ENCODE measurements around the gene COMMD7. TPM values are rescaled to one million over a fixed set of nuclear protein-coding genes. Genes with fewer than 3 reads are reported as not detected.
A peak's percentile ranks its signal among the peaks of the same experiment; 100 is the strongest.

COMMD7 gene
- total RNA-seq, 1 experiment from 2014 or later, result 42.3 TPM

DNA sequence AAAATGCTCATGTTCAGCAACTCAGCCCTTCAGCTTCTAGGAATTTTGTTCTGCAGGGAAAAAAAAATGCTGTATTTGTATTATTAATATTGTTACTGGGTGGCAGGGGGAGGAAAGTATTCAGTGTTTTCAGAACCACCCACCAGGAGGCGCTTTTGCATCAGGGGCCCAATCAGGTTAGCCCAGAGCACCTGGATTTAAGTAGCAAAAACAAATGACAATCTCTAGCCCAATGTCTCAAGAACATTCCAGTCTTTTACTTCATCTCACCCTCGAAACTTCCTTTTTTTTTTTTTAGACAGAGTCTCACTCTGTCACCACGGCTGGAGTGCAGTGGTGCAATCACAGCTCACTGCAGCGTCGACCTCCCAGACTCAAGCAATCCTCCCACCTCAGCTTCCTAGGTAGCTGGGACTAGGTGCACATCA, 68.9 kb downstream of the COMMD7 start:
- peak; percentile 58 to 73 for DNase-seq
- Histone ChIP-seq H2AFZ (no peak overlapping the region), H3K9me3 (ENCODE audit: insufficient read depth, low read depth) (no peaks in the 10 kb centered on the region), H3K27ac (no peak overlapping the region), H3K79me2 (ENCODE audit: low read depth) (no peaks in the 10 kb centered on the region), H3F3A (ENCODE audit: insufficient read depth, low read depth) (peaks cover 7% of the 10 kb centered on the region; the same call in 1 of the 2 replicates), H3K4me2 (no peak overlapping the region), H4K20me1 (ENCODE audit: insufficient read depth) (no peaks in the 10 kb centered on the region), H3K27me3 (ENCODE audit: insufficient read depth, low read depth) (no peaks in the 10 kb centered on the region), H3K4me1 (replicated peaks; ENCODE audit: insufficient read depth) (peaks cover 10% of the 10 kb centered on the region), H3K4me3 (no peak overlapping the region), H3K36me3 (ENCODE audit: low read depth) (no peaks in the 10 kb centered on the region), H3K9me2 (ENCODE audit: insufficient read depth) (no peaks in the 10 kb centered on the region)
- TF ChIP-seq, protein P1, sequence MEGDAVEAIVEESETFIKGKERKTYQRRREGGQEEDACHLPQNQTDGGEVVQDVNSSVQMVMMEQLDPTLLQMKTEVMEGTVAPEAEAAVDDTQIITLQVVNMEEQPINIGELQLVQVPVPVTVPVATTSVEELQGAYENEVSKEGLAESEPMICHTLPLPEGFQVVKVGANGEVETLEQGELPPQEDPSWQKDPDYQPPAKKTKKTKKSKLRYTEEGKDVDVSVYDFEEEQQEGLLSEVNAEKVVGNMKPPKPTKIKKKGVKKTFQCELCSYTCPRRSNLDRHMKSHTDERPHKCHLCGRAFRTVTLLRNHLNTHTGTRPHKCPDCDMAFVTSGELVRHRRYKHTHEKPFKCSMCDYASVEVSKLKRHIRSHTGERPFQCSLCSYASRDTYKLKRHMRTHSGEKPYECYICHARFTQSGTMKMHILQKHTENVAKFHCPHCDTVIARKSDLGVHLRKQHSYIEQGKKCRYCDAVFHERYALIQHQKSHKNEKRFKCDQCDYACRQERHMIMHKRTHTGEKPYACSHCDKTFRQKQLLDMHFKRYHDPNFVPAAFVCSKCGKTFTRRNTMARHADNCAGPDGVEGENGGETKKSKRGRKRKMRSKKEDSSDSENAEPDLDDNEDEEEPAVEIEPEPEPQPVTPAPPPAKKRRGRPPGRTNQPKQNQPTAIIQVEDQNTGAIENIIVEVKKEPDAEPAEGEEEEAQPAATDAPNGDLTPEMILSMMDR (conservative IDR thresholded peaks at IDR 0.05), result peak; percentile 90
- TF ChIP-seq EZH2 (IDR thresholded peaks at IDR 0.05; ENCODE audit: low read depth), result no peak
- intact Hi-C loops (cut with micrococcal nuclease; ENCODE audit: unreplicated experiment), result loop anchor here (1.0 to 5.0 kb wide), 4 partner anchors 88 to 423 kb away; partner anchors contain the start of gene DNMT3B
- ChIA-PET POLR2A (ENCODE audit: unreplicated experiment) (no interaction called here), CTCF (interaction anchor here (0.5 to 3.3 kb wide), 7 partner anchors 9 to 1444 kb away, joined by 4 to 46 read pairs (median 6); no protein-coding TSS in a partner anchor)
- BruUV-seq (replicated peaks), result no TSS peak

DNA sequence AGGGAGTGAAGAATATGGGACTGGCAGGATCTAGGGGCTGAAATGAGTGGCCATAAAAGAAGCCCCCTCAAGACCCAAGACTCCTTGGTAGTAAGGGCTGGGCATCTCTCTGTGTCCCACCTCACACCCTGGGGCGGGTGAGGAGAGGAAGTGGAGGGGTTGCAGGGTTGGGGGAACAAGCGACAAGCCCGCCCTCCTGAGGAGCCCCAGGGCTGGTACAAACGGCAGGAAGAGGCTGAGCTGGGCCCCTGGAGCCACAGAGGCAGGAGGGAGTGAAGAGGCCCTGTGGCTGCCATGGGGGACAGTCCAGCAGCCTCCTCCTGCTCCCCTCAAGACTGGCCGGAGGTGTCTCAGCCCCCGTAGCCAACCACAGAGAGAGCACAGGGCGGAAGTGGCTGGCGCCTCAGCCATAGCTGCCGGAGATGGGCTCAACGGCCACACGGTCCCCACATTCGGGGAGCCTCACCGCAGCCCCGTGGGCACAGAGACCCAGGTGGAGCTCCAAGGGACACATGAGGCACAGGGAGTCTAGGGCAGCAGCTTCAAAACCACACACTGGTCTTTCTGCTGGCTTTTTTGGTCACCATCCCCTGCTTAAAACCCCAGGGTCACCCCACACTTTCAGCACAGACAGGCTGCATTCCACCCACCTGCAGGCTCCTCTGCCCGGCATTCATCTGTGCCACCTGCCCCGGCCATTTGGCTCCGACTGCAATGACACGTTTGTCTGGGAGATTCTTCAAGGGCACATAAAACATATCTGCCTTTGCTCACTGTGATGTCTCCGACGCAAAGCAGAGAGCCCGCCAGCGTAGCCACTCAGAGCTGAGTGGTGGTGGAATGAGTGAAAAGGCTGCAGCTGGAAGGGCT, 70.0 kb downstream of the COMMD7 start:
- Histone ChIP-seq H3K27ac (no peak overlapping the region), H3K9me2 (ENCODE audit: insufficient read depth) (no peaks in the 10 kb centered on the region), H4K20me1 (ENCODE audit: insufficient read depth) (no peaks in the 10 kb centered on the region), H3K27me3 (ENCODE audit: insufficient read depth, low read depth) (no peaks in the 10 kb centered on the region), H2AFZ (no peak overlapping the region), H3F3A (ENCODE audit: insufficient read depth, low read depth) (peaks cover 6% of the 10 kb centered on the region; the same call in 1 of the 2 replicates), H3K9me3 (ENCODE audit: insufficient read depth, low read depth) (no peaks in the 10 kb centered on the region), H3K36me3 (ENCODE audit: low read depth) (no peaks in the 10 kb centered on the region), H3K4me1 (replicated peaks; ENCODE audit: insufficient read depth) (peaks cover 9% of the 10 kb centered on the region), H3K79me2 (ENCODE audit: low read depth) (no peaks in the 10 kb centered on the region), H3K4me2 (no peak overlapping the region), H3K4me3 (no peak overlapping the region)
- POLR2A ChIA-PET (ENCODE audit: unreplicated experiment), result interaction anchor here (0.5 to 0.7 kb wide), 3 partner anchors 59 to 90 kb away, joined by 4 to 10 read pairs (median 6); no protein-coding TSS in a partner anchor
- BruUV-seq (replicated peaks), result no TSS peak
- TF ChIP-seq EZH2 (IDR thresholded peaks at IDR 0.05; ENCODE audit: low read depth), result no peak
- TF ChIP-seq, protein P1 (conservative IDR thresholded peaks at IDR 0.05), result no peak
- CTCF ChIA-PET, result interaction anchor here (0.6 to 3.3 kb wide), 6 partner anchors 8 to 588 kb away, joined by 3 to 46 read pairs (median 5); no protein-coding TSS in a partner anchor
- no peak for DNase-seq
- intact Hi-C loops (cut with micrococcal nuclease; ENCODE audit: unreplicated experiment), result loop anchor here (5.0 kb wide), 3 partner anchors 89 to 424 kb away; partner anchors contain the start of gene DNMT3B

DNA sequence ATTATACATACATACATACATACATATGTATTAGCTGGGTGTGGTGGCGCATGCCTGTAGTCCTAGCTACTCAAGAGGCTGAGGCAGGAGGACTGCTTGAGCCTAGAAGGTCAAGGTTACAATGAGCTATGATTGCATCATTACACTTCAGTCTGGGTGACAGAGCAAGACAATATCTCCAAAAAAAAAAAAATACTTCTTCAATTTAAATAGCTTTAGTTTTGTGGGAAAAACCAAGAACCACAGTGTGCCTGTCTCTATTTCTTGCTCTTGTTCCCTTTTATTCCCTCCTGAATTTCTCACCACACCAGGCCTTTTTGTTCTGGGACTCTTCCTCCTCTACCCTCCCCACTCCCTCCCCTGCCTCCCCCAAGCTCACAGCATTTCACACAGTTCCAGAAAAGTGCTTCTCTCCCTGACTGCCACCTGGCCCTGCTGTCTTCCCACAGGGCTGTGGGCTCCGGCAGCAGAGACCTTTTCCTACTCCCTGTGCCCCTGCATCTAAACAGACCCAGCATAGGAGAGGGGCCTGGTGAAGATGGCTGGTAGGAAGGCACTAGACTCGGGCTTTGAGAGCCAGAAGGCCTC, 70.8 kb downstream of the COMMD7 start:
- H3K4me2 ChIP-seq, result no peak overlapping the region
- H4K20me1 ChIP-seq (ENCODE audit: insufficient read depth), result no peaks in the 10 kb centered on the region
- H3F3A ChIP-seq (ENCODE audit: insufficient read depth, low read depth), result no peaks in the 10 kb centered on the region; the same call in 1 of the 2 replicates
- ChIA-PET CTCF (interaction anchor here (0.5 to 3.3 kb wide), 3 partner anchors 106 to 1457 kb away, joined by 3 to 46 read pairs (median 3); no protein-coding TSS in a partner anchor), POLR2A (ENCODE audit: unreplicated experiment) (interaction anchor here (0.6 kb wide), 1 partner anchor 59 kb away, joined by 4 read pairs; no protein-coding TSS in a partner anchor)
- H3K27ac ChIP-seq, result no peak overlapping the region
- no TSS peak for BruUV-seq (replicated peaks)
- H3K9me2 ChIP-seq (ENCODE audit: insufficient read depth), result no peaks in the 10 kb centered on the region
- H3K4me3 ChIP-seq, result no peak overlapping the region
- H2AFZ ChIP-seq, result 0 out of 2 replicates have a peak overlapping the region, but pooled peaks have one; percentile 52
- peaks cover 7% of the 10 kb centered on the region for H3K4me1 ChIP-seq (replicated peaks; ENCODE audit: insufficient read depth)
- DNase-seq, result no peak
- no peaks in the 10 kb centered on the region for H3K27me3 ChIP-seq (ENCODE audit: insufficient read depth, low read depth)
- no peaks in the 10 kb centered on the region for H3K79me2 ChIP-seq (ENCODE audit: low read depth)
- H3K9me3 ChIP-seq (ENCODE audit: insufficient read depth, low read depth), result no peaks in the 10 kb centered on the region
- intact Hi-C loops (cut with micrococcal nuclease; ENCODE audit: unreplicated experiment), result loop anchor here (5.0 kb wide), 3 partner anchors 90 to 425 kb away; partner anchors contain the start of gene DNMT3B
- TF ChIP-seq, protein P1 (conservative IDR thresholded peaks at IDR 0.05), result no peak
- TF ChIP-seq EZH2 (IDR thresholded peaks at IDR 0.05; ENCODE audit: low read depth), result no peak
- H3K36me3 ChIP-seq (ENCODE audit: low read depth), result no peaks in the 10 kb centered on the region
